GM12801 (cell line): ENCODE measurements around the gene GYG1.

Experiments
- TF ChIP-seq, protein P1 (sequence below): IDR thresholded peaks from one replicate; pipeline ENCODE4 v1.5.1; 2011; ENCODE audit warnings: control low read depth; ENCODE audit not compliant: insufficient read length; ENCODE audit errors: extremely low read depth

The GYG1 gene

DNA sequence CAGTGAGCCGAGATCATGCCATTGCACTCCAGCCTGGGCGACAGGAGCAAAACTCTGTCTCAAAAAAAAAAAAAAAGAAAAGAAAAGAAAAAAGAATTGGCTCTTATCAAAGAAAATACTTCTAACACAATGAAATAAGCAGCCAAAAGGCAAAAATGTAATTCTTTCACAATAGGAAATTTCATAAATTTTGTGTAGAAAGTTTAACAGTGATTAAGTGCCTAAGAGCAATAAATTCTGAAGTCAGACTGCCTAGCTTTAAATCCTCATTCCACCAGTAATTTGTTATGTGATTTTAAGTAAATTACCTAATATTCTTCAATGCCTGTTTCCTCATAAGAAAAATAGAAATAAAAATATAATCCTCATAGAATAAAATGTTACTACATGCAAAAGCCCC, 70.4 kb downstream of the GYG1 start:
- TF ChIP-seq, protein P1, sequence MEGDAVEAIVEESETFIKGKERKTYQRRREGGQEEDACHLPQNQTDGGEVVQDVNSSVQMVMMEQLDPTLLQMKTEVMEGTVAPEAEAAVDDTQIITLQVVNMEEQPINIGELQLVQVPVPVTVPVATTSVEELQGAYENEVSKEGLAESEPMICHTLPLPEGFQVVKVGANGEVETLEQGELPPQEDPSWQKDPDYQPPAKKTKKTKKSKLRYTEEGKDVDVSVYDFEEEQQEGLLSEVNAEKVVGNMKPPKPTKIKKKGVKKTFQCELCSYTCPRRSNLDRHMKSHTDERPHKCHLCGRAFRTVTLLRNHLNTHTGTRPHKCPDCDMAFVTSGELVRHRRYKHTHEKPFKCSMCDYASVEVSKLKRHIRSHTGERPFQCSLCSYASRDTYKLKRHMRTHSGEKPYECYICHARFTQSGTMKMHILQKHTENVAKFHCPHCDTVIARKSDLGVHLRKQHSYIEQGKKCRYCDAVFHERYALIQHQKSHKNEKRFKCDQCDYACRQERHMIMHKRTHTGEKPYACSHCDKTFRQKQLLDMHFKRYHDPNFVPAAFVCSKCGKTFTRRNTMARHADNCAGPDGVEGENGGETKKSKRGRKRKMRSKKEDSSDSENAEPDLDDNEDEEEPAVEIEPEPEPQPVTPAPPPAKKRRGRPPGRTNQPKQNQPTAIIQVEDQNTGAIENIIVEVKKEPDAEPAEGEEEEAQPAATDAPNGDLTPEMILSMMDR = no peak

DNA sequence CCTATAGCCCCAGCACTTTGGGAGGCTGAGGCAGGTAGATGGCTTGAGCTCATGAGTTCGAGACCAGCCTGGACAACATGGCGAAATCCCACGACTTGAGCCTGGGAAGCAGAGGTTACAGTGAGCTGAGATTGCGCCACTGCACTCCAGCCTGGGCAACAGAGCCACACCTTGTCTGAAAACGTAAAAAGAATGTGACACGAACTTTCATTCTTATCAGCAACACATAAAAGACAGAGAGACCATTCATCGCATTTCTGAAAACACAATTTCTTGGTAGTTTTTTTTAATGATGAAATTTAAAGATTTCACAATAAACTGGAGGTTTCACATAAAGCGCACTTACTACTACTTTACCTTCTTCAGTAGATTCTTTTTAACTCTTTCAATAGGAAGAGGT, 76.5 kb downstream of the GYG1 start:
- TF ChIP-seq, protein P1 = no peak
